H1 (cell line): ENCODE results near the gene RNF145.

Experiments used
- EZH2 ChIP-seq: fragments of 200-600 bp; sonication (generic); IDR thresholded peaks from 2 replicates; pipeline ENCODE4 v1.7.1; 2012; ENCODE audit warnings: low read depth, mild to moderate bottlenecking, moderate library complexity, low read length, inconsistent platforms; ENCODE audit not compliant: severe bottlenecking
- KDM5A ChIP-seq: fragments of 200-600 bp; IDR thresholded peaks from 2 replicates; pipeline ENCODE4 v1.7.1; 2012; ENCODE audit warnings: mild to moderate bottlenecking, low read length, inconsistent platforms, mixed read lengths
- NANOG ChIP-seq: IDR thresholded peaks from 2 replicates; pipeline ENCODE4 v1.6.1; 2011; ENCODE audit warnings: low read length, low read depth, mild to moderate bottlenecking, inconsistent platforms; ENCODE audit not compliant: insufficient read depth, poor library complexity, severe bottlenecking
- PHF8 ChIP-seq: fragments of 200-600 bp; sonication (generic); conservative IDR thresholded peaks from 2 replicates; pipeline ENCODE4 v1.7.1; 2012; ENCODE audit warnings: low read depth, mild to moderate bottlenecking, inconsistent platforms, low read length, moderate library complexity
- POLR2AphosphoS5 ChIP-seq: IDR thresholded peaks from 2 replicates; pipeline ENCODE4 v1.6.1; 2011; ENCODE audit warnings: low read depth, low read length
- TF ChIP-seq, protein P1 (sequence below), 3 experiments: IDR thresholded peaks; 1 replicate in 2 of 3; 2 replicates in 1 of 3; pipeline versions ENCODE4 v1.5.1 to v1.6.1; 2011; ENCODE audit warnings: low read length in 3 of 3, mild to moderate bottlenecking in 3 of 3, inconsistent platforms in 2 of 3, low read depth in 1 of 3, moderate library complexity in 1 of 3; ENCODE audit not compliant: insufficient read depth in 1 of 3; ENCODE audit errors: control extremely low read depth in 1 of 3

DNA sequence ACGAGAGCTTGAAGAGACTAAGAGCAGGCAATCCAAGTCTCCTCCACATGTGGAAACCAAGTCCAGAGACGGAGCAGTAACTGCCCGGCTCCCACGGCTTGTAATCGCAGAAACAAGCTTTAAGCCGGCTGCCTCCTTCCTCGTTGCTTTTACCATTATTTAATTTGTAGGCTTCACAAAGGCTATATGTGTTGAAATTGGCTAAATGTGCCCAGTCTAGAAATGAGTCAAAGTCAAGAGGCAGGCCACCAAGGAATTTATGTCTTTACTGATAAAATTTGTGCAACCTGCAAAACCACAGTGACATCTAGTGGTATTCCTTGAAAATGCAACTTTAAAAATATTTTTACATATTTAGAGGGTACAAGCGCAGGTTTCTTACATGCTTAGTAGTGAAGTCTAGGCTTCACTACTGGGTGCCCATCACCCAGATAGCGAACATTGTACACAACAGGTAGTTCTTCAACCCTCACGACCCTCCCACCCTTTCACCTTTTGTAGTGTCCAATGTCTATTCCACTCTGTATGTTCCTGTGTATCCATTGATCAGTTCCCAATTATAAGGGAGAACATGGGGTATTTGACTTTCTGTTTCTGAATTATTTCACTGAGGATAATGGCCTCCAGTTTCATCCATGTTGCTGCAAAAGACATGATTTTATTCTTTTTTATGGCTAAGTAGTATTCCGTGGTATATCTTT lies 76.2 kb downstream of the RNF145 start:
- TF ChIP-seq KDM5A = no peak
- TF ChIP-seq, protein P1, sequence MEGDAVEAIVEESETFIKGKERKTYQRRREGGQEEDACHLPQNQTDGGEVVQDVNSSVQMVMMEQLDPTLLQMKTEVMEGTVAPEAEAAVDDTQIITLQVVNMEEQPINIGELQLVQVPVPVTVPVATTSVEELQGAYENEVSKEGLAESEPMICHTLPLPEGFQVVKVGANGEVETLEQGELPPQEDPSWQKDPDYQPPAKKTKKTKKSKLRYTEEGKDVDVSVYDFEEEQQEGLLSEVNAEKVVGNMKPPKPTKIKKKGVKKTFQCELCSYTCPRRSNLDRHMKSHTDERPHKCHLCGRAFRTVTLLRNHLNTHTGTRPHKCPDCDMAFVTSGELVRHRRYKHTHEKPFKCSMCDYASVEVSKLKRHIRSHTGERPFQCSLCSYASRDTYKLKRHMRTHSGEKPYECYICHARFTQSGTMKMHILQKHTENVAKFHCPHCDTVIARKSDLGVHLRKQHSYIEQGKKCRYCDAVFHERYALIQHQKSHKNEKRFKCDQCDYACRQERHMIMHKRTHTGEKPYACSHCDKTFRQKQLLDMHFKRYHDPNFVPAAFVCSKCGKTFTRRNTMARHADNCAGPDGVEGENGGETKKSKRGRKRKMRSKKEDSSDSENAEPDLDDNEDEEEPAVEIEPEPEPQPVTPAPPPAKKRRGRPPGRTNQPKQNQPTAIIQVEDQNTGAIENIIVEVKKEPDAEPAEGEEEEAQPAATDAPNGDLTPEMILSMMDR (IDR thresholded peaks at IDR 0.05; ENCODE audit: control extremely low read depth in 1 of 3, insufficient read depth in 1 of 3, low read depth in 1 of 3, low read length in 3 of 3) = peak in 2 of 3 experiments; percentile 46 to 48; a peak in 3 of 4 replicates
- no peak for TF ChIP-seq PHF8
- no peak for TF ChIP-seq POLR2AphosphoS5
- TF ChIP-seq NANOG = no peak
- TF ChIP-seq EZH2 = no peak
